Skeletal muscle tissue (tissue), 4 donors: Measurements from ENCODE around the gene CDC123. TPM values are rescaled to one million over a fixed set of nuclear protein-coding genes. Genes with fewer than 3 reads are reported as not detected.
"Not testable (repeated sequence)": the region's sequence is repeated elsewhere in the genome, so short reads cannot be mapped to it uniquely, and the experiment has no call there.

Source experiments
- H3K27ac ChIP-seq: one replicate; pipeline ENCODE4 v1.7.0; 2013; ENCODE audit warnings: mild to moderate bottlenecking, low read depth, low read length, inconsistent platforms
- H3K27me3 ChIP-seq, 3 donors: one replicate each; pipeline ENCODE4 v1.7.0; 2013; ENCODE audit warnings: low read length in 3 of 3; ENCODE audit not compliant: control insufficient read depth in 3 of 3, insufficient read depth in 3 of 3
- H3K36me3 ChIP-seq, 3 donors: one replicate each; pipeline ENCODE4 v1.7.0; 2013; ENCODE audit warnings: low read length in 3 of 3; ENCODE audit not compliant: control insufficient read depth in 3 of 3, insufficient read depth in 3 of 3
- H3K4me1 ChIP-seq, 3 donors: one replicate each; pipeline ENCODE4 v1.7.0; 2013; ENCODE audit warnings: low read length in 3 of 3, mild to moderate bottlenecking in 3 of 3; ENCODE audit not compliant: control insufficient read depth in 3 of 3, insufficient read depth in 3 of 3
- H3K4me3 ChIP-seq, 3 donors: one replicate each; pipeline ENCODE4 v1.7.0; 2013; ENCODE audit warnings: low read length in 3 of 3
- H3K9ac ChIP-seq, 3 donors: one replicate each; pipeline ENCODE4 v1.7.0; 2013; ENCODE audit warnings: low read length in 3 of 3, mild to moderate bottlenecking in 3 of 3, moderate library complexity in 2 of 3, low read depth in 1 of 3
- H3K9me3 ChIP-seq, 3 donors: one replicate each; pipeline ENCODE4 v1.7.0; 2013; ENCODE audit warnings: low read length in 3 of 3; ENCODE audit not compliant: control insufficient read depth in 3 of 3
- total RNA-seq: library from RNA; depleted of rRNA; stranded (reverse); fragments of >200 nt; gene quantifications from one replicate; pipeline ENCODE4 v1.2.3, GENCODE V29; 2014
- donor health status: Osteomylitis.

The CDC123 gene
- total RNA-seq, 1 donor from 2014 or later = 84.5 TPM

GRCh38 chr10:12165999-12166775 is 29.8 kb upstream of the CDC123 start:
- Histone ChIP-seq H3K9me3 (no peaks in the 10 kb centered on the region), H3K27ac (no peak overlapping the region), H3K27me3 (no peaks in the 10 kb centered on the region), H3K4me3 (no peak overlapping the region), H3K9ac (no peak overlapping the region), H3K4me1 (no peaks in the 10 kb centered on the region), H3K36me3 (peaks cover 24 to 58% (median 58%) of the 10 kb centered on the region in 3 donors)

- not testable (repeated sequence) for H3K9ac ChIP-seq, H3K27ac ChIP-seq, H3K4me1 ChIP-seq, H3K9me3 ChIP-seq, H3K27me3 ChIP-seq, H3K4me3 ChIP-seq
- peaks cover 31 to 61% (median 59%) of the 10 kb centered on the region in 3 donors for H3K36me3 ChIP-seq
Observed at GRCh38 chr10:12171512-12171911, 24.5 kb upstream of the CDC123 start.

- H3K36me3 ChIP-seq = peaks cover 26 to 40% (median 34%) of the 10 kb centered on the region in 3 donors
- H3K27me3 ChIP-seq = no peaks in the 10 kb centered on the region
Observed at GRCh38 chr10:12177642-12178041, 18.3 kb upstream of the CDC123 start.

GRCh38 chr10:12179606-12180170 is 16.3 kb upstream of the CDC123 start:
- no peaks in the 10 kb centered on the region for H3K9me3 ChIP-seq
- H3K27me3 ChIP-seq = no peaks in the 10 kb centered on the region
- H3K36me3 ChIP-seq = peaks cover 18 to 29% (median 26%) of the 10 kb centered on the region in 3 donors
- no peak overlapping the region for H3K27ac ChIP-seq
- no peaks in the 10 kb centered on the region for H3K4me1 ChIP-seq
- H3K4me3 ChIP-seq = no peak overlapping the region
- H3K9ac ChIP-seq = no peak overlapping the region

More at GRCh38 chr10:12177642-12178041, 18.3 kb upstream of the CDC123 start:
- H3K4me3 ChIP-seq = no peak overlapping the region
- H3K27ac ChIP-seq = no peak overlapping the region
- no peaks in the 10 kb centered on the region for H3K9me3 ChIP-seq
- no peak overlapping the region for H3K9ac ChIP-seq
- no peaks in the 10 kb centered on the region for H3K4me1 ChIP-seq

GRCh38 chr10:12180221-12180974 is 15.6 kb upstream of the CDC123 start:
- Histone ChIP-seq H3K36me3 (peaks cover 19 to 29% (median 27%) of the 10 kb centered on the region in 3 donors), H3K4me3 (no peak overlapping the region), H3K27ac (no peak overlapping the region), H3K9me3 (no peaks in the 10 kb centered on the region), H3K27me3 (no peaks in the 10 kb centered on the region), H3K9ac (no peak overlapping the region), H3K4me1 (no peaks in the 10 kb centered on the region)

- Histone ChIP-seq H3K4me3 (no peak overlapping the region), H3K9me3 (no peaks in the 10 kb centered on the region), H3K27ac (no peak overlapping the region), H3K36me3 (peaks cover 23 to 37% (median 32%) of the 10 kb centered on the region in 3 donors), H3K9ac (no peak overlapping the region), H3K4me1 (no peaks in the 10 kb centered on the region), H3K27me3 (no peaks in the 10 kb centered on the region)
Observed at GRCh38 chr10:12181065-12181775, 14.8 kb upstream of the CDC123 start.

- peaks cover 14 to 26% (median 24%) of the 10 kb centered on the region in 3 donors for H3K36me3 ChIP-seq
- H3K27ac ChIP-seq = no peak overlapping the region
- H3K4me1 ChIP-seq = no peaks in the 10 kb centered on the region
- no peaks in the 10 kb centered on the region for H3K27me3 ChIP-seq
- H3K9me3 ChIP-seq = no peaks in the 10 kb centered on the region
- no peak overlapping the region for H3K9ac ChIP-seq
- H3K4me3 ChIP-seq = no peak overlapping the region
Observed at GRCh38 chr10:12184165-12184564, 11.8 kb upstream of the CDC123 start.

GRCh38 chr10:12186323-12186722 is 9.7 kb upstream of the CDC123 start:
- Histone ChIP-seq H3K27me3 (no peaks in the 10 kb centered on the region), H3K36me3 (peaks cover 9 to 21% (median 18%) of the 10 kb centered on the region in 3 donors), H3K27ac (no peak overlapping the region), H3K4me1 (peaks cover 0 to under 1% (median 0%) of the 10 kb centered on the region in 3 donors), H3K9ac (no peak overlapping the region), H3K9me3 (no peaks in the 10 kb centered on the region), H3K4me3 (no peak overlapping the region)

- H3K4me3 ChIP-seq = no peak overlapping the region
- peaks cover 9 to 21% (median 18%) of the 10 kb centered on the region in 3 donors for H3K36me3 ChIP-seq
- H3K9me3 ChIP-seq = no peaks in the 10 kb centered on the region
Observed at GRCh38 chr10:12187321-12187905, 8.6 kb upstream of the CDC123 start.

More at GRCh38 chr10:12187321-12187905, 8.6 kb upstream of the CDC123 start:
- Histone ChIP-seq H3K27me3 (no peaks in the 10 kb centered on the region), H3K27ac (no peak overlapping the region), H3K4me1 (peaks cover 0 to 2% (median 0%) of the 10 kb centered on the region in 3 donors), H3K9ac (no peak overlapping the region)
